Skeletal muscle satellite cell (primary cell): Measurements from ENCODE around the gene PFDN4.

Experiments used
- H3K27me3 ChIP-seq: 2 replicates; pipeline ENCODE4 v1.7.0; 2013; ENCODE audit warnings: low read length; ENCODE audit not compliant: control insufficient read depth, insufficient read depth
- H3K36me3 ChIP-seq: 2 replicates; pipeline ENCODE4 v1.7.0; 2013; ENCODE audit warnings: mild to moderate bottlenecking, control low read depth, low read length; ENCODE audit not compliant: insufficient read depth
- H3K4me1 ChIP-seq: 2 replicates; pipeline ENCODE4 v1.7.0; 2013; ENCODE audit warnings: low read length; ENCODE audit not compliant: control insufficient read depth, insufficient read depth
- H3K4me2 ChIP-seq: 2 replicates; pipeline ENCODE4 v1.7.0; 2013; ENCODE audit warnings: mild to moderate bottlenecking, low read length
- H3K4me3 ChIP-seq: 2 replicates; pipeline ENCODE4 v1.7.0; 2013; ENCODE audit warnings: low read length
- H3K9ac ChIP-seq: 2 replicates; pipeline ENCODE4 v1.7.0; 2013; ENCODE audit warnings: mild to moderate bottlenecking, low read depth, low read length, moderate library complexity
- H3K9me3 ChIP-seq: replicated peaks from 2 replicates; pipeline ENCODE4 v1.7.0; 2013; ENCODE audit warnings: mild to moderate bottlenecking, control low read depth, low read length

Gene PFDN4

GRCh38 chr20:54176610-54177009 is 31.3 kb upstream of the PFDN4 start:
- Histone ChIP-seq H3K27me3 (peaks cover 57% of the 10 kb centered on the region), H3K36me3 (no peaks in the 10 kb centered on the region), H3K9ac (no peak overlapping the region), H3K9me3 (no peaks in the 10 kb centered on the region), H3K4me2 (no peak overlapping the region), H3K4me3 (no peak overlapping the region), H3K4me1 (no peaks in the 10 kb centered on the region)

GRCh38 chr20:54177378-54177777 is 30.5 kb upstream of the PFDN4 start:
- Histone ChIP-seq H3K27me3 (peaks cover 53% of the 10 kb centered on the region), H3K4me3 (no peak overlapping the region), H3K9ac (no peak overlapping the region), H3K36me3 (no peaks in the 10 kb centered on the region), H3K4me1 (no peaks in the 10 kb centered on the region), H3K9me3 (no peaks in the 10 kb centered on the region), H3K4me2 (no peak overlapping the region)

GRCh38 chr20:54178256-54178655 is 29.6 kb upstream of the PFDN4 start:
- Histone ChIP-seq H3K9ac (no peak overlapping the region), H3K4me1 (no peaks in the 10 kb centered on the region), H3K27me3 (peaks cover 51% of the 10 kb centered on the region), H3K9me3 (no peaks in the 10 kb centered on the region), H3K4me2 (no peak overlapping the region), H3K4me3 (no peak overlapping the region), H3K36me3 (no peaks in the 10 kb centered on the region)

- H3K36me3 ChIP-seq = no peaks in the 10 kb centered on the region
- H3K4me1 ChIP-seq = no peaks in the 10 kb centered on the region
- H3K4me2 ChIP-seq = no peak overlapping the region
- no peaks in the 10 kb centered on the region for H3K9me3 ChIP-seq
- no peak overlapping the region for H3K4me3 ChIP-seq
- H3K9ac ChIP-seq = no peak overlapping the region
- H3K27me3 ChIP-seq = peaks cover 50% of the 10 kb centered on the region
These were observed 27.9 kb upstream of the PFDN4 start for GRCh38 chr20:54179946-54180345.

- no peaks in the 10 kb centered on the region for H3K9me3 ChIP-seq
- no peaks in the 10 kb centered on the region for H3K36me3 ChIP-seq
- no peak overlapping the region for H3K4me2 ChIP-seq
- peaks cover 51% of the 10 kb centered on the region for H3K27me3 ChIP-seq
- H3K9ac ChIP-seq = no peak overlapping the region
- no peaks in the 10 kb centered on the region for H3K4me1 ChIP-seq
- H3K4me3 ChIP-seq = no peak overlapping the region
These were observed 27.0 kb upstream of the PFDN4 start for GRCh38 chr20:54180931-54181330.

- Histone ChIP-seq H3K4me1 (no peaks in the 10 kb centered on the region), H3K36me3 (no peaks in the 10 kb centered on the region), H3K27me3 (peaks cover 62% of the 10 kb centered on the region), H3K9ac (no peak overlapping the region), H3K4me3 (no peak overlapping the region), H3K4me2 (no peak overlapping the region), H3K9me3 (no peaks in the 10 kb centered on the region)
These were observed 23.8 kb upstream of the PFDN4 start for GRCh38 chr20:54184071-54184470.

GRCh38 chr20:54184904-54185626 is 22.8 kb upstream of the PFDN4 start:
- H3K4me1 ChIP-seq = no peaks in the 10 kb centered on the region
- no peak overlapping the region for H3K9ac ChIP-seq
- no peaks in the 10 kb centered on the region for H3K9me3 ChIP-seq
- no peak overlapping the region for H3K4me2 ChIP-seq
- peaks cover 57% of the 10 kb centered on the region for H3K27me3 ChIP-seq
- no peak overlapping the region for H3K4me3 ChIP-seq
- H3K36me3 ChIP-seq = no peaks in the 10 kb centered on the region

- Histone ChIP-seq H3K27me3 (peaks cover 51% of the 10 kb centered on the region), H3K9me3 (no peaks in the 10 kb centered on the region), H3K9ac (no peak overlapping the region), H3K4me2 (no peak overlapping the region), H3K4me3 (no peak overlapping the region), H3K36me3 (no peaks in the 10 kb centered on the region), H3K4me1 (no peaks in the 10 kb centered on the region)
These were observed 19.6 kb upstream of the PFDN4 start for GRCh38 chr20:54188132-54188849.

- Histone ChIP-seq H3K4me1 (no peaks in the 10 kb centered on the region), H3K4me2 (no peak overlapping the region), H3K36me3 (no peaks in the 10 kb centered on the region), H3K9ac (no peak overlapping the region), H3K4me3 (no peak overlapping the region), H3K9me3 (no peaks in the 10 kb centered on the region), H3K27me3 (peaks cover 46% of the 10 kb centered on the region)
These were observed 18.3 kb upstream of the PFDN4 start for GRCh38 chr20:54189630-54190029.

GRCh38 chr20:54190217-54190616 is 17.7 kb upstream of the PFDN4 start:
- Histone ChIP-seq H3K9me3 (no peaks in the 10 kb centered on the region), H3K36me3 (no peaks in the 10 kb centered on the region), H3K4me3 (no peak overlapping the region), H3K4me2 (no peak overlapping the region), H3K27me3 (peaks cover 41% of the 10 kb centered on the region), H3K4me1 (no peaks in the 10 kb centered on the region), H3K9ac (no peak overlapping the region)

- no peak overlapping the region for H3K4me2 ChIP-seq
These were observed 14.1 kb upstream of the PFDN4 start for GRCh38 chr20:54193817-54194216.

More at GRCh38 chr20:54193817-54194216, 14.1 kb upstream of the PFDN4 start:
- peaks cover 37% of the 10 kb centered on the region for H3K27me3 ChIP-seq
- no peak overlapping the region for H3K4me3 ChIP-seq
- no peaks in the 10 kb centered on the region for H3K4me1 ChIP-seq
- no peaks in the 10 kb centered on the region for H3K36me3 ChIP-seq
- H3K9ac ChIP-seq = no peak overlapping the region
- no peaks in the 10 kb centered on the region for H3K9me3 ChIP-seq
